AML-193 (cell line): ENCODE data around the gene HRK.

ENCODE experiments used
- DNase-seq, 2 experiments: peaks; one replicate each; lab custom pipeline; 2025; lab: John Stamatoyannopoulos, UW

The HRK gene

GRCh38 chr12:116864371-116865160, 16.7 kb downstream of the HRK start:
- DNase-seq, result no peak

- peak in 1 of 2 experiments; percentile 3 for DNase-seq
Measured at GRCh38 chr12:116863275-116863767, 17.9 kb downstream of the HRK start.

- no peak for DNase-seq
Measured at GRCh38 chr12:116862167-116862566, 19.1 kb downstream of the HRK start.

GRCh38 chr12:116861320-116861719, 19.9 kb downstream of the HRK start:
- DNase-seq, result peak; percentile 2 to 10

GRCh38 chr12:116860263-116860662, 21.0 kb downstream of the HRK start:
- no peak for DNase-seq

- DNase-seq, result no peak
Measured at GRCh38 chr12:116859079-116859478, 22.2 kb downstream of the HRK start.

- no peak for DNase-seq
Measured at GRCh38 chr12:116856729-116857128, 24.5 kb downstream of the HRK start.

- no peak for DNase-seq
Measured at GRCh38 chr12:116855744-116856470, 25.3 kb downstream of the HRK start.

GRCh38 chr12:116853507-116853906, 27.7 kb downstream of the HRK start:
- DNase-seq, result no peak

- DNase-seq, result no peak
Measured at GRCh38 chr12:116852303-116852702, 28.9 kb downstream of the HRK start.

GRCh38 chr12:116849216-116849615, 32.0 kb downstream of the HRK start:
- no peak for DNase-seq

- no peak for DNase-seq
Measured at GRCh38 chr12:116843085-116843484, 38.2 kb downstream of the HRK start.

GRCh38 chr12:116839287-116839830, 41.9 kb downstream of the HRK start:
- no peak for DNase-seq

- no peak for DNase-seq
Measured at GRCh38 chr12:116838365-116838764, 42.9 kb downstream of the HRK start.

- no peak for DNase-seq
Measured at GRCh38 chr12:116837097-116837496, 44.1 kb downstream of the HRK start.

- no peak for DNase-seq
Measured at GRCh38 chr12:116835484-116835883, 45.8 kb downstream of the HRK start.

- no peak for DNase-seq
Measured at GRCh38 chr12:116833474-116833873, 47.8 kb downstream of the HRK start.

GRCh38 chr12:116832353-116832752, 48.9 kb downstream of the HRK start:
- DNase-seq, result no peak

GRCh38 chr12:116827432-116827831, 53.8 kb downstream of the HRK start:
- DNase-seq, result no peak

GRCh38 chr12:116821291-116821690, 60.0 kb downstream of the HRK start:
- no peak for DNase-seq

GRCh38 chr12:116820064-116820656, 61.1 kb downstream of the HRK start:
- DNase-seq, result no peak
